RWPE1 (cell line): Measurements from ENCODE around the gene HDAC4.

Experiments
- CTCF ChIA-PET: fragments of 350-600 bp; sonication (Branson Sonifier 250); formaldehyde crosslinking; extraction: SDS; loops from one replicate; lab custom pipeline; 2021; lab: Yijun Ruan, JAX
- POLR2A ChIA-PET: fragments of 400-600 bp; formaldehyde crosslinking; extraction: SDS; loops from one replicate; lab custom pipeline; 2020; ENCODE audit warnings: antibody characterized with exemption; ENCODE audit not compliant: low non-redundant PET; lab: Yijun Ruan, JAX
- DNase-seq: peaks from one replicate; pipeline ENCODE4 v3.0.0; 2012; ENCODE audit warnings: low spot score
- H3K27ac ChIP-seq: fragments of 450-650 bp; 2 replicates; pipeline ENCODE4 v1.5.1; 2017
- CTCF ChIP-seq: fragments of 450-650 bp; conservative IDR thresholded peaks from 2 replicates; pipeline ENCODE4 v1.5.1; 2017; ENCODE audit warnings: low read depth, mild to moderate bottlenecking

The HDAC4 gene

GRCh38 chr2:239425631-239426030, 24.8 kb upstream of the HDAC4 start:
- POLR2A ChIA-PET = no interaction called here
- TF ChIP-seq CTCF = no peak
- no peak for DNase-seq
- H3K27ac ChIP-seq = no peak overlapping the region
- CTCF ChIA-PET = no interaction called here

- CTCF ChIA-PET = interaction anchor here (0.5 kb wide), 1 partner anchor 400 kb away, joined by 4 read pairs; no protein-coding TSS in a partner anchor
- no peak overlapping the region for H3K27ac ChIP-seq
- DNase-seq = no peak
- POLR2A ChIA-PET = no interaction called here
- no peak for TF ChIP-seq CTCF
These were observed 23.7 kb upstream of the HDAC4 start for GRCh38 chr2:239424337-239425045.

GRCh38 chr2:239423551-239423950, 22.7 kb upstream of the HDAC4 start:
- ChIA-PET CTCF (interaction anchor here (0.5 kb wide), 1 partner anchor 401 kb away, joined by 4 read pairs; no protein-coding TSS in a partner anchor), POLR2A (no interaction called here)
- no peak for TF ChIP-seq CTCF
- no peak for DNase-seq
- H3K27ac ChIP-seq = no peak overlapping the region

GRCh38 chr2:239421851-239422250, 21.0 kb upstream of the HDAC4 start:
- ChIA-PET POLR2A (no interaction called here), CTCF (interaction anchor here (0.7 kb wide), 1 partner anchor 329 kb away, joined by 3 read pairs; no protein-coding TSS in a partner anchor)
- no peak for TF ChIP-seq CTCF
- DNase-seq = no peak
- no peak overlapping the region for H3K27ac ChIP-seq

GRCh38 chr2:239420082-239420481, 19.3 kb upstream of the HDAC4 start:
- no peak for TF ChIP-seq CTCF
- no peak overlapping the region for H3K27ac ChIP-seq
- ChIA-PET CTCF (no interaction called here), POLR2A (no interaction called here)
- DNase-seq = no peak

GRCh38 chr2:239418918-239419317, 18.1 kb upstream of the HDAC4 start:
- POLR2A ChIA-PET = no interaction called here
- no peak for DNase-seq
- no peak for TF ChIP-seq CTCF
- no peak overlapping the region for H3K27ac ChIP-seq
- CTCF ChIA-PET = interaction anchor here (0.7 kb wide), 1 partner anchor 246 kb away, joined by 3 read pairs; no protein-coding TSS in a partner anchor
